HG03460 (cell line): ENCODE measurements around the gene FGF13.
A peak's percentile ranks its signal among the peaks of the same experiment; 100 is the strongest.

ENCODE experiments used
- ATAC-seq: cut with Tn5 transposase; IDR thresholded peaks from one replicate; pipeline ENCODE4 v1.9.1; 2021; ENCODE audit not compliant: unreplicated experiment

FGF13 gene

GRCh38 chrX:138711399-138712347 is at the start of gene FGF13:
TSS of gene FGF13 (minus strand) at chrX:138711717. CDS start at chrX:138711003, 714 bp downstream.
- no peak for ATAC-seq

- ATAC-seq, result no peak
Observed at GRCh38 chrX:138759217-138759943, 47.9 kb upstream of the FGF13 start.

- no peak for ATAC-seq
Observed at GRCh38 chrX:138756234-138756633, 44.7 kb upstream of the FGF13 start.

- no peak for ATAC-seq
Observed at GRCh38 chrX:138754861-138755260, 43.3 kb upstream of the FGF13 start.

GRCh38 chrX:138748480-138748879 is 37.0 kb upstream of the FGF13 start:
- no peak for ATAC-seq

- ATAC-seq, result peak; percentile 71
Observed at GRCh38 chrX:138745196-138745595, 33.7 kb upstream of the FGF13 start.

- no peak for ATAC-seq
Observed at GRCh38 chrX:138742217-138742616, 30.7 kb upstream of the FGF13 start.

- ATAC-seq, result no peak
Observed at GRCh38 chrX:138740341-138740740, 28.8 kb upstream of the FGF13 start.

GRCh38 chrX:138723301-138723700 is 11.8 kb upstream of the FGF13 start:
- ATAC-seq, result no peak

- no peak for ATAC-seq
Observed at GRCh38 chrX:138719396-138719795, 7.9 kb upstream of the FGF13 start.

GRCh38 chrX:138718941-138719340 is 7.4 kb upstream of the FGF13 start:
- no peak for ATAC-seq

GRCh38 chrX:138710866-138711341 is 613 bp downstream of the FGF13 start:
- ATAC-seq, result no peak

- ATAC-seq, result no peak
Observed at GRCh38 chrX:138709886-138710791, 1.4 kb downstream of the FGF13 start.

GRCh38 chrX:138708268-138708667 is 3.2 kb downstream of the FGF13 start:
- no peak for ATAC-seq

- ATAC-seq, result no peak
Observed at GRCh38 chrX:138704596-138704995, 6.9 kb downstream of the FGF13 start.

- ATAC-seq, result no peak
Observed at GRCh38 chrX:138704101-138704500, 7.4 kb downstream of the FGF13 start.

GRCh38 chrX:138692591-138692990 is 18.9 kb downstream of the FGF13 start:
- no peak for ATAC-seq

GRCh38 chrX:138691186-138691585 is 20.3 kb downstream of the FGF13 start:
- ATAC-seq, result no peak

GRCh38 chrX:138690591-138690990 is 20.9 kb downstream of the FGF13 start:
- ATAC-seq, result no peak

GRCh38 chrX:138683600-138683999 is 27.9 kb downstream of the FGF13 start:
- no peak for ATAC-seq

- no peak for ATAC-seq
Observed at GRCh38 chrX:138669693-138670092, 41.8 kb downstream of the FGF13 start.
